ENCODE data around the gene ANKRD60.

ANKRD60 gene

DNA sequence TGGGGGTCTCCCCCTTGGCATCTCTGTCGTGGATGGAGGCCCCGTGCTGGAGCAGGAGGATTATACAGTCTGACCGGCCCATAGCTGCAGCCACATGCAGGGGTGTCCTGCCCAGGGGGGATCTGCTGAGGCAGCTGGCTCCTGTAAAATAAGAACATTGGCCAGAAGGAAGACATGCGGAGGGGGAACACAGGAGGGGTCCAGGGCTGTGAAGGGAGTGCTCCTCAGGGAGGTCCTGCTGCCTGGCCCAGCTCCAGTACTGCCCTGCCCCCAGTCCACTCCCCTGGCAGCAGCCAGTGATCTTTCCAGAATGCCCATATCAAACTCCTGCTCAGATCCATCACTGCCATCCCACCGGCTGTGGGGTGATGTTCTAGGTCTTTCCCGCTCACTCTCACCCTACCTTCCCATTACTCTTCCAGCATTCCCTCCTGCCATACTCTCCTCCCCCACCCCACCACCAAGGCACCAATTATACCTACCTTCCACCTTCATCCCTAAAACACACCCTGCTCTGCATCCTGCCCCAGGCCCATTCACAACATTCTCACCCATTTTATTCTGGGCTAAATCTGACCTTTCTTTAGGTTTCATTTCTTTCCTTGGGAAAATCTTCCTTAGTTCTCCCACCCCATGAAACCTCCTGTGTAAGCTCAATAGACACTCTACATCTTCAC lies 9.7 kb downstream of the ANKRD60 start:
- no peaks in the 10 kb centered on the region for H3K36me3 ChIP-seq (ENCODE audit: control insufficient read depth, insufficient read depth, low read length)
- no peak overlapping the region for H3K9ac ChIP-seq (ENCODE audit: low read length)
- H3K4me1 ChIP-seq (ENCODE audit: control insufficient read depth, insufficient read depth, low read length) = no peaks in the 10 kb centered on the region
- peaks cover 23% of the 10 kb centered on the region; the same call in 1 of the 2 replicates for H3K27me3 ChIP-seq (ENCODE audit: control insufficient read depth, insufficient read depth, low read length)
- peaks cover 20% of the 10 kb centered on the region for H3K9me3 ChIP-seq (ENCODE audit: control insufficient read depth, insufficient read depth, low read depth, low read length)
- no peak overlapping the region for H3K4me3 ChIP-seq (ENCODE audit: low read depth, low read length)
- no peak overlapping the region for H3K27ac ChIP-seq (ENCODE audit: low read depth, low read length)

DNA sequence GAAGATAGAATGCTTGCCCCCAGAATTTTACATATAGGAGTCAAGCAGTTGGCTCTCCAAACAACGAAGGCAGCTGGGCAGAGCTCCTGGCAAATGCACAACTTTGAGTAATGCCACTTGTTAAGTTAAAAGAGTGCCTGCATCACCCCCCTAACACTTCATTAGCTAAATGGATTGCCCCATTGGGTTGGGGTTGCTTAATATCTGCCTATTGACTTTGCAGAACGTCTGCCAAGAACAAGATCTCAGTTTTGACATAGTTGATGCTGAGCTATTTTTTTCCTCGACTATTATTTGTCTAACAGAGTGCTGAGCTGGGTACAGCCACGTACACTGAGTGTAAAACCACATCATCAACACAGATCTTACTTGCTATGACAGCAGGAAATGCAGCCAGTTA lies 12.1 kb downstream of the ANKRD60 start:
- H3K27me3 ChIP-seq (ENCODE audit: control insufficient read depth, insufficient read depth, low read length) = peaks cover 14% of the 10 kb centered on the region; the same call in 1 of the 2 replicates
- peaks cover 20% of the 10 kb centered on the region for H3K9me3 ChIP-seq (ENCODE audit: control insufficient read depth, insufficient read depth, low read depth, low read length)
- no peaks in the 10 kb centered on the region for H3K36me3 ChIP-seq (ENCODE audit: control insufficient read depth, insufficient read depth, low read length)
- no peaks in the 10 kb centered on the region for H3K4me1 ChIP-seq (ENCODE audit: control insufficient read depth, insufficient read depth, low read length)
- no peak overlapping the region for H3K4me3 ChIP-seq (ENCODE audit: low read depth, low read length)
- no peak overlapping the region for H3K27ac ChIP-seq (ENCODE audit: low read depth, low read length)
- H3K9ac ChIP-seq (ENCODE audit: low read length) = no peak overlapping the region

DNA sequence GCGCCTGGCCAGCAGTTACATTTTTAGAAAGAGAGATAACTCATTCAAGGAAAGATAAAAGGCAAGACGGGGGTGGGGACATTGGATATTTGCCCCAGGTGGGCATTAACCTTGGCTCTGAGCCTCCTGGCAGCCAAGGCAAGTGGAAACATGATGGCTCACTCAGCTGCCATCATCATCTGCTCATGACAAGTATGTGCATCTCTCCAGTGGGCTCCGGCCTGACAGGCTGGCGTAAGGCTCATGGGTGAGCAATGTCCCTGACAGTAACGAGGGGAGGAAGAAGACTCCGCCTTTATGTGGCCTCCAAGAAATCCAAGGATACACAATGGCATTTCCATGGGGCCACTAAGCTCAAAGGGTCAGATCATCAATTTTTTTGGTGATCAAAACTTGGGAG lies 13.3 kb downstream of the ANKRD60 start:
- H3K4me1 ChIP-seq (ENCODE audit: control insufficient read depth, insufficient read depth, low read length) = no peaks in the 10 kb centered on the region
- no peak overlapping the region for H3K27ac ChIP-seq (ENCODE audit: low read depth, low read length)
- no peak overlapping the region for H3K9ac ChIP-seq (ENCODE audit: low read length)
- peaks cover 14% of the 10 kb centered on the region; the same call in 1 of the 2 replicates for H3K27me3 ChIP-seq (ENCODE audit: control insufficient read depth, insufficient read depth, low read length)
- H3K36me3 ChIP-seq (ENCODE audit: control insufficient read depth, insufficient read depth, low read length) = no peaks in the 10 kb centered on the region
- H3K4me3 ChIP-seq (ENCODE audit: low read depth, low read length) = no peak overlapping the region
- H3K9me3 ChIP-seq (ENCODE audit: control insufficient read depth, insufficient read depth, low read depth, low read length) = peaks cover 19% of the 10 kb centered on the region

DNA sequence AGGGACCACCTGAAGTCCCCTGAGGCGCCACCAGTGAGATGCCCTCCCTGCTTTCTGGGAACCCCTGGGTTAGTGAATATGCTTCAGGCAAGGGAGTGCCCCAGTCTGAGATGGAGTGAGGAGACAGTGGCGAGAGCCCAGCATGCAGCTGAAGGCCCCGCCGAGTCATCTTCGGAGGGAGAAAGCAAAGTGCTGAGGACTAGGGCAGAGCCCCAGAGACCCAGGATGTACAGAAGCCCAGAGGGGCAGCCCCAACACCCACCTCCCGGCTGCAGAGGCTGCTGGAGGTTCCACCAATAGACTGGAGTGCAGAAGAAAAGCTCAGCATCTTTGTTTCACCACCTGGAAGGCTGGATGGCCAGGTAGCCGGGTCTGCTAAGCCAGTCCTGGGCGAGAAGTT lies 14.1 kb downstream of the ANKRD60 start:
- Histone ChIP-seq H3K9ac (ENCODE audit: low read length) (no peak overlapping the region), H3K27me3 (ENCODE audit: control insufficient read depth, insufficient read depth, low read length) (peaks cover 10% of the 10 kb centered on the region; the same call in 1 of the 2 replicates), H3K27ac (ENCODE audit: low read depth, low read length) (no peak overlapping the region), H3K36me3 (ENCODE audit: control insufficient read depth, insufficient read depth, low read length) (no peaks in the 10 kb centered on the region), H3K4me3 (ENCODE audit: low read depth, low read length) (no peak overlapping the region), H3K4me1 (ENCODE audit: control insufficient read depth, insufficient read depth, low read length) (no peaks in the 10 kb centered on the region), H3K9me3 (ENCODE audit: control insufficient read depth, insufficient read depth, low read depth, low read length) (peaks cover 15% of the 10 kb centered on the region)

DNA sequence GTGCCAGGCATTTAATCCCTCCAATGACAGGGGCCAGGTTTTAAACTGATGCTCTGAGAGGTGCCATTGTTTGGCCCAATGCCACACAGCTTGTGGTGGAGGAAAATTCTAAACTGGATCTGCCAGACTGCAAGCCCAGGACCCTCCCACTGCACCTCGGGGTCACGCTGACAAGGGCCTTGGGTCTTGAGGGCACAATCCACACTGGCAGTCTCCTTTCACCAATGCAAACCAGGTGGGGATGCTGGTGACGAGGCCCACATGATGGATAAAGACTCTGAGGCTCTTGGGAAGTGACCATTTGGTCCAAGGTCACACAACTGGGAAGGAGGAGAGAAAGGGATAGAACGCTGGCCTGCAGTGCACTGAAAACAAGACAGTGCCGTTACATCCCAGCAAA lies 14.7 kb downstream of the ANKRD60 start:
- H3K4me3 ChIP-seq (ENCODE audit: low read depth, low read length) = no peak overlapping the region
- no peak overlapping the region for H3K9ac ChIP-seq (ENCODE audit: low read length)
- peaks cover 10% of the 10 kb centered on the region; the same call in 1 of the 2 replicates for H3K27me3 ChIP-seq (ENCODE audit: control insufficient read depth, insufficient read depth, low read length)
- no peaks in the 10 kb centered on the region for H3K36me3 ChIP-seq (ENCODE audit: control insufficient read depth, insufficient read depth, low read length)
- H3K27ac ChIP-seq (ENCODE audit: low read depth, low read length) = no peak overlapping the region
- no peaks in the 10 kb centered on the region for H3K4me1 ChIP-seq (ENCODE audit: control insufficient read depth, insufficient read depth, low read length)
- peaks cover 9% of the 10 kb centered on the region for H3K9me3 ChIP-seq (ENCODE audit: control insufficient read depth, insufficient read depth, low read depth, low read length)

DNA sequence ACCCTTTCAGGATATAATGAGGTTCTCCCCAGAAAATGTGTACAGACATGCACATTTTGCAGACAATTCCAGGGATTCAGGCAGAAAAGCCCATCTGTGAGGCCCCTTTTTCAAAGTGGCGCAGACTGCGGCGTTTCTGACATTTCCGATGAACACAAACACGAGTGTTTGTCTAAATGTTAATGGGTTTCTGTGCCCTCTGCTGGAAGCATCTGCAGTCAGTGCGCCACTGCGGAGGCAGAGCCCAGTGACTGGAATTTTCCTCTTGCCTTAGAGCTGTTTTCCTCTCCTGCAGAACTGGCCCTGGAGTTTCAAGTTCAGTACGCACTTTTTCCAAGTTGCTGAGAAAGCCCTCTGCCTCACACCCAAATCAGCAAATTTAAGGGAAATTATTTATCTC lies 15.3 kb downstream of the ANKRD60 start:
- H3K4me1 ChIP-seq (ENCODE audit: control insufficient read depth, insufficient read depth, low read length) = no peaks in the 10 kb centered on the region
- H3K36me3 ChIP-seq (ENCODE audit: control insufficient read depth, insufficient read depth, low read length) = no peaks in the 10 kb centered on the region
- peaks cover 10% of the 10 kb centered on the region; the same call in 1 of the 2 replicates for H3K27me3 ChIP-seq (ENCODE audit: control insufficient read depth, insufficient read depth, low read length)
- H3K4me3 ChIP-seq (ENCODE audit: low read depth, low read length) = no peak overlapping the region
- no peak overlapping the region for H3K9ac ChIP-seq (ENCODE audit: low read length)
- H3K27ac ChIP-seq (ENCODE audit: low read depth, low read length) = no peak overlapping the region
- H3K9me3 ChIP-seq (ENCODE audit: control insufficient read depth, insufficient read depth, low read depth, low read length) = peaks cover 3% of the 10 kb centered on the region; the same call in 1 of the 2 replicates

DNA sequence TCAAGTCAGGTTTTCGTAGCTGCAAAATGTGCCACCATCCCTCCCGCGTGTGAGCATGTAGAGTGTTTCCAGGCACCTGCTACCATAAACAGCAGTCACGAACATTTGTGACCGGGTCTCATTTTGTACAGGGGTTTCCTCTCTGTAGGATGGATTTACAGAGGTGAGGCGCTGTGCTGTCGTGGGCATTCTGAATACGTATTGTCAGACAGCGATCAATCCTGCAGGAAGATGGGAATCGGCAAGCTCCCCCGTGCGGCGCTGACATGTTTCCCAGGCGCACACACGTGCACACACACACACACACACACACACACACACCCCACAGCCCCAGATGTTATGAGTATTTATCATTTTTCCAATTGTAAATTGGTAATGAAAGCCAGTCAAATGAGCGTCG lies 15.8 kb downstream of the ANKRD60 start:
- Histone ChIP-seq H3K9me3 (ENCODE audit: control insufficient read depth, insufficient read depth, low read depth, low read length) (no peaks in the 10 kb centered on the region), H3K27ac (ENCODE audit: low read depth, low read length) (no peak overlapping the region), H3K27me3 (ENCODE audit: control insufficient read depth, insufficient read depth, low read length) (peaks cover 7% of the 10 kb centered on the region; the same call in 1 of the 2 replicates), H3K36me3 (ENCODE audit: control insufficient read depth, insufficient read depth, low read length) (no peaks in the 10 kb centered on the region), H3K4me3 (ENCODE audit: low read depth, low read length) (no peak overlapping the region), H3K4me1 (ENCODE audit: control insufficient read depth, insufficient read depth, low read length) (no peaks in the 10 kb centered on the region), H3K9ac (ENCODE audit: low read length) (no peak overlapping the region)

DNA sequence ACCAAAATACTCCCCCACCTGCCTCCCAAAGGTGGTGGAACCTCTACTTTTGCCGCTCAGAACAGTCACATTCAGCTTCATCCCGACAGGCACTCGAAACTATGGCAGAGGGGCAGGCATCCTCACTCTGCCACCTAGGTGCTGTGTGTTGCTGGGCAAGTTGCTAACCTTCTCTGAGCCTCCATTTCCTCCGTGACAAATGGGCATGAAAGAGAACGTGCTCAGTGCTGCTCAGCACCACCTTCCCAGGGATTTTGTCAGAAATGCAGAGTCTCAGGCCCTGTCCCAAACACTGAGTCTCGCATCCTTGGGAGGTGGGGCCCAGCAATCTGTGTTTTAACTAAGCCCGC lies 18.1 kb downstream of the ANKRD60 start:
- no peaks in the 10 kb centered on the region for H3K4me1 ChIP-seq (ENCODE audit: control insufficient read depth, insufficient read depth, low read length)
- H3K36me3 ChIP-seq (ENCODE audit: control insufficient read depth, insufficient read depth, low read length) = no peaks in the 10 kb centered on the region
- 0 out of 2 replicates have a peak, but pooled peaks cover 6% of the 10 kb centered on the region for H3K27me3 ChIP-seq (ENCODE audit: control insufficient read depth, insufficient read depth, low read length)
- H3K27ac ChIP-seq (ENCODE audit: low read depth, low read length) = no peak overlapping the region
- no peak overlapping the region for H3K9ac ChIP-seq (ENCODE audit: low read length)
- H3K9me3 ChIP-seq (ENCODE audit: control insufficient read depth, insufficient read depth, low read depth, low read length) = no peaks in the 10 kb centered on the region
- H3K4me3 ChIP-seq (ENCODE audit: low read depth, low read length) = no peak overlapping the region

DNA sequence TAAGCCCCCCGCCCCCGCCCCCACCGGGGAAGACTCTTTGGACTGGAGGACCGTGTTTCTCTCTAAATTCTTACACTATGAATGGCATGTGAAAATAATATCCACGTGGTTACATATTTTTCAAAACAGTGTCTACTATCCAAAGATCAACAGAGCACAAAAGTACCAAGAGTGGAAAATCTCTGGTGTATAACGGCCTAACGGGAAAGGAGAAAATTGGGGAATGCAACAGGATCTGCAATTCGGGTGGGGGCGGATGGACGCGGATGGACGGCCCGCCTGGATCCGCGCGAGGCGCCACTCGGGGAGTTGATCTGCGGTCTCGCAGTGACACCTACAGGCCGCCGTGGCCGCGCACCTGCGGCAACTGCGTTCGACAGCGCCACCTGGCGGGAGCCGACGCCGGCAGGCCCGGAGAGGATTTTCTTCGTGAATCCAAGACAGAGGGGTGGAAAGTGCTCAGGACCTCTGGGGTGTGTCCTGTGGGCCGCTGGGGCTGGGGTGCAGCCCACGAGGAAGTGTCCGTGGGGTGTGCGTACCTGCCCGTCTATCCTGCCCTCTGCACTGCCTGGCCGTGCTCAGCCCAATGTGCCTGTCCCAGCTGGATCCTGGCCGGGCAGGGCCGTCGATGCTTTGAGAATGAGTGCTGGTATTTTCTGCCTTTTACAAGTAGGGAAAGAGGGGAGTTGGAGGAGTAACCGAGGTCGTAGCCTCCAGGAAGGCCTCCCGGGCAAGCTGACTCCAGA lies 18.6 kb downstream of the ANKRD60 start:
- Histone ChIP-seq H3K27ac (ENCODE audit: low read depth, low read length) (no peak overlapping the region), H3K36me3 (ENCODE audit: control insufficient read depth, insufficient read depth, low read length) (no peaks in the 10 kb centered on the region), H3K4me3 (ENCODE audit: low read depth, low read length) (peak overlapping the region; percentile 34), H3K9ac (ENCODE audit: low read length) (no peak overlapping the region), H3K27me3 (ENCODE audit: control insufficient read depth, insufficient read depth, low read length) (0 out of 2 replicates have a peak, but pooled peaks cover 6% of the 10 kb centered on the region), H3K4me1 (ENCODE audit: control insufficient read depth, insufficient read depth, low read length) (no peaks in the 10 kb centered on the region), H3K9me3 (ENCODE audit: control insufficient read depth, insufficient read depth, low read depth, low read length) (no peaks in the 10 kb centered on the region)

DNA sequence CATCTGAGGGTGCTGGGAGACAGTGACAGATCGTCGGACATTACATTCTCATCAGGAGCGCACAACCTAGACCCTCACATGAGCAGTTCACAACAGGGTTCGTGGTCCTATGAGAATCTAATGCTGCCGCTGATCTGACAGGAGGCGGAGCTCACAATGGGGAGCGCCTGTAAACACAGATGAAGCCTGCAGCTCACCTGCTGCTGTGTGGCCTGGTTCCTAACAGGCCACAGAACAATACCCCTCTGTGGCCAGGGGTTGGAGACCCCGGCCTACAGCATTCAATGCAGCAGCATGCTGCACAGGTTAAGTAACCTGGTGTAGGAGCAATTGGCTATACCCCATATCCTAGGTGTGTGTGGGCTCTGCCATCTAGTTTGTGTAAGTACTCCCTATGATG lies 19.5 kb downstream of the ANKRD60 start:
- Histone ChIP-seq H3K4me1 (ENCODE audit: control insufficient read depth, insufficient read depth, low read length) (no peaks in the 10 kb centered on the region), H3K36me3 (ENCODE audit: control insufficient read depth, insufficient read depth, low read length) (no peaks in the 10 kb centered on the region), H3K9ac (ENCODE audit: low read length) (no peak overlapping the region), H3K4me3 (ENCODE audit: low read depth, low read length) (no peak overlapping the region), H3K27me3 (ENCODE audit: control insufficient read depth, insufficient read depth, low read length) (0 out of 2 replicates have a peak, but pooled peaks cover 6% of the 10 kb centered on the region), H3K27ac (ENCODE audit: low read depth, low read length) (no peak overlapping the region), H3K9me3 (ENCODE audit: control insufficient read depth, insufficient read depth, low read depth, low read length) (no peaks in the 10 kb centered on the region)

DNA sequence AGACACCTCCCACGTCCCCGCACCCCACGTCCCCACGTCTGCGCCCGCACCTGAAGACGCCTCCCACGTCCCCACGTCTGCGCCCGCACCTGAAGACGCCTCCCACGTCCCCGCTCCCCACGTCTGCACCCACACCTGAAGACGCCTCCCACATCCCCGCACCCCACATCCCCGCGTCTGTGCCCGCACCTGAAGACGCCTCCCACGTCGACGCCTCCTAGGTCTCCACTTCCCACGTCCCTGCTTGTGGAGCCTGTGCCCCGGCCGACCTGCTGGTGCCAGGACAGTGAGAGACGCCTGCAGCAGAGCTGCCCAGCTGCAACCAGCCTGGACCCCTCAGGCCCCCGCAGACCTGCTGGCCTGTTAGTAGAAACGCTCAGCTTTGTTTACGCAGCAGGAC lies 22.6 kb downstream of the ANKRD60 start:
- no peak overlapping the region for H3K9ac ChIP-seq (ENCODE audit: low read length)
- no peak overlapping the region for H3K4me3 ChIP-seq (ENCODE audit: low read depth, low read length)
- no peaks in the 10 kb centered on the region for H3K36me3 ChIP-seq (ENCODE audit: control insufficient read depth, insufficient read depth, low read length)
- no peaks in the 10 kb centered on the region for H3K9me3 ChIP-seq (ENCODE audit: control insufficient read depth, insufficient read depth, low read depth, low read length)
- no peaks in the 10 kb centered on the region for H3K4me1 ChIP-seq (ENCODE audit: control insufficient read depth, insufficient read depth, low read length)
- H3K27me3 ChIP-seq (ENCODE audit: control insufficient read depth, insufficient read depth, low read length) = peaks cover 6% of the 10 kb centered on the region; the same call in 1 of the 2 replicates
- H3K27ac ChIP-seq (ENCODE audit: low read depth, low read length) = no peak overlapping the region

Data from HUES6 (cell line).